H1 (cell line): ENCODE data around the gene SEMA6A. TPM values are rescaled to one million over a fixed set of nuclear protein-coding genes. Genes with fewer than 3 reads are reported as not detected.

Experiments used
- CTCF ChIA-PET: fragments of 300-600 bp; sonication (Branson Sonifier 250); formaldehyde crosslinking; loops from one replicate; lab custom pipeline; 2021; ENCODE audit not compliant: partially characterized antibody; lab: Charles Lee
- POLR2A ChIA-PET: fragments of 300-600 bp; sonication (Branson Sonifier 250); formaldehyde crosslinking; loops from one replicate; lab custom pipeline; 2021; ENCODE audit warnings: inconsistent platforms; ENCODE audit not compliant: partially characterized antibody; lab: Charles Lee
- DNase-seq, 2 experiments: peaks; one replicate each; pipeline versions ENCODE4 v3.0.0 to v3.0.0-alpha.2; 2010 to 2022; ENCODE audit warnings: low spot score in 2 of 2, low read depth in 1 of 2, mixed read lengths in 1 of 2
- FAIRE-seq: peaks from 2 replicates; lab custom pipeline; 2011; peaks lifted over from hg19 to GRCh38; lab: Jason Lieb, UNC
- H2AFZ ChIP-seq: 2 replicates; pipeline ENCODE4 v1.8.1; 2012; ENCODE audit warnings: low read length, inconsistent platforms
- H2AK5ac ChIP-seq: 2 replicates; pipeline ENCODE4 v1.6.1; 2013; ENCODE audit warnings: low read depth, low read length
- H2BK120ac ChIP-seq: replicated peaks from 2 replicates; pipeline ENCODE3; 2013; ENCODE audit warnings: low read depth, low read length, inconsistent platforms
- H2BK12ac ChIP-seq: 2 replicates; pipeline ENCODE4 v1.6.1; 2013; ENCODE audit warnings: low read depth, low read length
- H2BK15ac ChIP-seq: 2 replicates; pipeline ENCODE4 v1.6.1; 2013; ENCODE audit warnings: low read length
- H2BK20ac ChIP-seq: 2 replicates; pipeline ENCODE4 v1.6.1; 2013; ENCODE audit warnings: low read length
- H2BK5ac ChIP-seq: 2 replicates; pipeline ENCODE4 v1.6.1; 2013; ENCODE audit warnings: low read depth, low read length
- H3K14ac ChIP-seq: 2 replicates; pipeline ENCODE4 v1.6.1; 2013; ENCODE audit warnings: inconsistent platforms; ENCODE audit not compliant: insufficient read length
- H3K18ac ChIP-seq: 2 replicates; pipeline ENCODE4 v1.6.1; 2013; ENCODE audit warnings: low read length; ENCODE audit errors: extremely low read depth
- H3K23ac ChIP-seq: 2 replicates; pipeline ENCODE4 v1.6.1; 2013; ENCODE audit warnings: inconsistent platforms; ENCODE audit not compliant: insufficient read length
- H3K23me2 ChIP-seq: 2 replicates; pipeline ENCODE4 v1.6.1; 2013; ENCODE audit warnings: low read depth, low read length
- H3K27ac ChIP-seq: 2 replicates; pipeline ENCODE4 v1.6.1; 2011; ENCODE audit warnings: low read depth, low read length, inconsistent platforms
- H3K27me3 ChIP-seq, 4 experiments: replicated peaks in 1 of 4; 1 replicate in 1 of 4; 2 replicates in 3 of 4; pipeline versions ENCODE4 v1.6.1 to v1.8.1; 2011 to 2013; ENCODE audit warnings: low read length in 3 of 4, mild to moderate bottlenecking in 3 of 4, inconsistent platforms in 2 of 4, mixed read lengths in 2 of 4, moderate library complexity in 1 of 4; ENCODE audit not compliant: control insufficient read depth in 3 of 4, insufficient read depth in 3 of 4; ENCODE audit errors: extremely low read depth in 1 of 4
- H3K36me3 ChIP-seq, 4 experiments: 2 replicates each; pipeline versions ENCODE4 v1.6.1 to v1.8.1; 2011 to 2013; ENCODE audit warnings: mild to moderate bottlenecking in 4 of 4, low read length in 3 of 4, moderate library complexity in 2 of 4, control low read depth in 1 of 4, inconsistent platforms in 1 of 4; ENCODE audit not compliant: insufficient read depth in 4 of 4, control insufficient read depth in 2 of 4
- H3K4ac ChIP-seq: replicated peaks from 2 replicates; pipeline ENCODE3; 2013; ENCODE audit warnings: low read length, low read depth, mixed read lengths, inconsistent platforms; ENCODE audit not compliant: insufficient read length
- H3K4me1 ChIP-seq, 4 experiments: replicated peaks in 1 of 4; 1 replicate in 1 of 4; 2 replicates in 3 of 4; pipeline versions ENCODE4 v1.6.1 to v1.8.1; 2011 to 2013; ENCODE audit warnings: low read length in 3 of 4, inconsistent platforms in 2 of 4, mixed read lengths in 1 of 4; ENCODE audit not compliant: insufficient read depth in 4 of 4, control insufficient read depth in 3 of 4
- H3K4me2 ChIP-seq, 2 experiments: 2 replicates each; pipeline versions ENCODE4 v1.6.1 to v1.8.1; 2011 to 2013; ENCODE audit warnings: low read depth in 2 of 2, low read length in 2 of 2, control low read depth in 1 of 2, inconsistent platforms in 1 of 2, mild to moderate bottlenecking in 1 of 2; ENCODE audit not compliant: insufficient read depth in 1 of 2
- H3K4me3 ChIP-seq, 4 experiments: fragments of 200-600, 300-600 bp in 1 of 4; sonication (generic), shearing (Covaris generic), sonication (Bioruptor Twin) in 1 of 4; 2 replicates each; pipeline versions ENCODE4 v1.5.1 to v1.8.1; 2011 to 2016; ENCODE audit warnings: low read length in 4 of 4, low read depth in 3 of 4, control low read depth in 2 of 4, inconsistent platforms in 2 of 4, mild to moderate bottlenecking in 2 of 4, mixed read lengths in 1 of 4, moderate library complexity in 1 of 4; ENCODE audit not compliant: insufficient read depth in 2 of 4; ENCODE audit errors: extremely low read depth in 1 of 4
- H3K56ac ChIP-seq: replicated peaks from 2 replicates; pipeline ENCODE3; 2013; ENCODE audit warnings: low read depth, mild to moderate bottlenecking, mixed read lengths, low read length, inconsistent platforms; ENCODE audit not compliant: insufficient read length
- H3K79me1 ChIP-seq: 2 replicates; pipeline ENCODE4 v1.6.1; 2013; ENCODE audit warnings: low read depth, low read length, control low read depth
- H3K79me2 ChIP-seq, 2 experiments: 2 replicates each; pipeline versions ENCODE4 v1.6.1 to v1.8.1; 2012 to 2013; ENCODE audit warnings: low read length in 2 of 2, mild to moderate bottlenecking in 2 of 2, inconsistent platforms in 1 of 2; ENCODE audit not compliant: insufficient read depth in 2 of 2, control insufficient read depth in 1 of 2
- H3K9ac ChIP-seq, 4 experiments: replicated peaks in 1 of 4; 1 replicate in 1 of 4; 2 replicates in 3 of 4; pipeline versions ENCODE4 v1.6.1 to v1.8.1; 2011 to 2013; ENCODE audit warnings: low read depth in 3 of 4, low read length in 3 of 4, control low read depth in 2 of 4, mild to moderate bottlenecking in 2 of 4, moderate library complexity in 2 of 4, inconsistent platforms in 1 of 4; ENCODE audit errors: extremely low read depth in 1 of 4
- H3K9me3 ChIP-seq, 2 experiments: 2 replicates each; pipeline versions ENCODE4 v1.6.1 to v1.8.1; 2012 to 2013; ENCODE audit warnings: mild to moderate bottlenecking in 2 of 2, moderate library complexity in 2 of 2, control low read depth in 1 of 2, inconsistent platforms in 1 of 2, low read depth in 1 of 2, low read length in 1 of 2, mixed read lengths in 1 of 2; ENCODE audit not compliant: insufficient read depth in 2 of 2
- H4K20me1 ChIP-seq, 2 experiments: replicated peaks in 1 of 2; 2 replicates each; pipeline versions ENCODE3 to v1.8.1; 2011 to 2013; ENCODE audit warnings: inconsistent platforms in 2 of 2, low read length in 2 of 2, mild to moderate bottlenecking in 1 of 2; ENCODE audit not compliant: insufficient read depth in 2 of 2, control insufficient read depth in 1 of 2
- H4K5ac ChIP-seq: 2 replicates; pipeline ENCODE4 v1.6.1; 2013; ENCODE audit warnings: low read length, low read depth, mixed read lengths, inconsistent platforms; ENCODE audit not compliant: insufficient read length
- H4K8ac ChIP-seq: 2 replicates; pipeline ENCODE4 v1.8.0; 2013; ENCODE audit warnings: mild to moderate bottlenecking, moderate library complexity, low read length, inconsistent platforms; ENCODE audit not compliant: insufficient read depth; ENCODE audit errors: extremely low read depth
- H4K91ac ChIP-seq: replicated peaks from 2 replicates; pipeline ENCODE3; 2013; ENCODE audit warnings: low read length, mixed read lengths, inconsistent platforms; ENCODE audit not compliant: insufficient read length
- BCL11A ChIP-seq, 2 experiments: IDR thresholded peaks; one replicate each; pipeline ENCODE4 v1.6.1; 2011; ENCODE audit warnings: low read depth in 2 of 2, low read length in 2 of 2, mild to moderate bottlenecking in 2 of 2
- GTF2F1 ChIP-seq: IDR thresholded peaks from 2 replicates; pipeline ENCODE4 v1.6.1; 2012; ENCODE audit warnings: low read depth, low read length, improper control_type of control experiment, borderline replicate concordance
- HDAC6 ChIP-seq: IDR thresholded peaks from one replicate; pipeline ENCODE4 v1.7.1; 2012; ENCODE audit warnings: low read depth, mild to moderate bottlenecking, inconsistent platforms, low read length, moderate library complexity
- PHF8 ChIP-seq: fragments of 200-600 bp; sonication (generic); conservative IDR thresholded peaks from 2 replicates; pipeline ENCODE4 v1.7.1; 2012; ENCODE audit warnings: low read depth, mild to moderate bottlenecking, inconsistent platforms, low read length, moderate library complexity
- RBBP5 ChIP-seq: IDR thresholded peaks from 2 replicates; pipeline ENCODE4 v1.7.1; 2012; ENCODE audit warnings: low read depth, mild to moderate bottlenecking, inconsistent platforms, low read length, moderate library complexity, borderline replicate concordance
- RFX5 ChIP-seq: IDR thresholded peaks from 2 replicates; pipeline ENCODE4 v1.6.1; 2011; ENCODE audit warnings: low read depth, low read length, improper control_type of control experiment, borderline replicate concordance
- RXRA ChIP-seq: IDR thresholded peaks from 2 replicates; pipeline ENCODE4 v1.6.1; 2011; ENCODE audit warnings: low read depth, mild to moderate bottlenecking, low read length, moderate library complexity; ENCODE audit not compliant: insufficient read depth
- SIRT6 ChIP-seq: IDR thresholded peaks from one replicate; pipeline ENCODE4 v1.7.1; 2012; ENCODE audit warnings: low read length, inconsistent platforms
- SIX5 ChIP-seq: IDR thresholded peaks from 2 replicates; pipeline ENCODE4 v1.6.1; 2011; ENCODE audit warnings: mild to moderate bottlenecking, low read depth, low read length
- SRF ChIP-seq: IDR thresholded peaks from 2 replicates; pipeline ENCODE4 v1.6.1; 2011; ENCODE audit warnings: mild to moderate bottlenecking, low read depth, low read length, moderate library complexity
- SUZ12 ChIP-seq: fragments of 200-600 bp; sonication (generic); IDR thresholded peaks from 2 replicates; pipeline ENCODE4 v1.6.1; 2012; ENCODE audit warnings: mild to moderate bottlenecking, inconsistent platforms, low read length, moderate library complexity, mixed read lengths
- TAF7 ChIP-seq: optimal IDR thresholded peaks from 2 replicates; pipeline ENCODE3; 2011; ENCODE audit warnings: low read depth, mild to moderate bottlenecking, inconsistent platforms, low read length, moderate library complexity, borderline replicate concordance
- ZNF274 ChIP-seq: IDR thresholded peaks from 2 replicates; pipeline ENCODE4 v1.7.0; 2012; ENCODE audit warnings: low read length, borderline replicate concordance; ENCODE audit errors: extremely low read depth
- WGBS, 2 experiments: shearing (Covaris generic) in 1 of 2; methylation state at CpG; one replicate each; pipeline versions ENCODE4 v1.1.6 to v1.1.7; 2013 to 2015; ENCODE audit warnings: low lambda C conversion rate in 2 of 2, mixed read lengths in 2 of 2, inconsistent platforms in 1 of 2, low coverage in 1 of 2, missing lambda C conversion rate in 1 of 2; ENCODE audit not compliant: insufficient replicate concordance in 2 of 2, insufficient coverage in 1 of 2, insufficient read length in 1 of 2; ENCODE audit errors: extremely low coverage in 1 of 2, missing lambda C conversion rate in 1 of 2; 5-methylcytosine and 5-hydroxymethylcytosine counted together
- polyA plus RNA-seq, 7 experiments: library from polyadenylated mRNA; depleted of rRNA in 3 of 7; stranded (reverse) in 5 of 7; unstranded in 2 of 7; fragments of >200 nt in 5 of 7; fragments of 200-250 nt in 2 of 7; gene quantifications; 1 replicate in 5 of 7; 2 replicates in 1 of 7; 4 replicates in 1 of 7; pipeline versions ENCODE4 v1.2.1 to v1.2.3, GENCODE V29; 2011 to 2013; ENCODE audit warnings: missing spikeins in 2 of 7, mixed read lengths in 2 of 7
- total RNA-seq: library from RNA; stranded (reverse); fragmentation: NEBNext Ultra II Directional; extraction: Animal tissue kit (Norgen Biotek cat#: 25700); gene quantifications from 2 replicates; pipeline ENCODE4 v1.2.1, GENCODE V29; 2021

Gene SEMA6A
- total and polyA plus RNA-seq, 2 of the 8 experiments (the other 6 are each of a cell fraction or from before 2014, with no cell fraction given): 78.3 to 277 TPM

DNA sequence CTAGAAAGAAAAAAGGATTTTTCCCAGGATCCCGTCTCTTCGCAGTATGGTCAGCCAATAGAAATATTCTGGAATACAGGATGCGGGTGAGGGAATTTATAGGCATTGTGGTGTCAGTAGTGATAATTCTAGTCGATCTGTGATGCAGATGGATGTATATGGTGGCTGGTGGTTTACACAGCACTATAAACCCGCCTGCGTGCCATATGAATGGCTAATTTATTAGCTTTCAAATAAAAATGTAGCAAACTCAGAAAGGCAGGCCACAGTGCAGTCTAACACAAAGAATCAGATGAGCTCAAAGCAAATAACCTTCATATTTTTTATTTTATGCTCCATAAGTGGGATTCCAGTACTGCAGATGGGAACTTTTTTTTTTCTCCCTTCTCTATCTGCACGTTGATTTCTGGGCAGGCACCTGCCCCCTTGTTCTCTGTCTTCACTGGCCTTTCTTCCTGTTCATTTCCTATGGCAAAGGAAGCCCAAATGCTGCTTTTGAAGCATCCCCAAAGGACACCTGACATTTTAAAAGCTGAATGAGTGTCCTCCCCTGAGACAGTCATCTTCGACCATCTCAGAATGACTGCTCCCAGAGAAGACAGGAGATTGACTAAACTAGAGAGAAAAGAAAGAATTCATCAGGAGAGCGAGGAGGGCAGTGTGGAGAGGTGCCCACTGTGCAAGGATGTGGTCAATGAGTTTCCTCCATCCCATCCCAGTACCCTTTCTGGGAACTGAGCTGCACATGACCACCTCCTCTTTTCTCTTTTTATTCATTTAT, 52.1 kb downstream of the SEMA6A start:
- peaks cover 44 to 50% of the 10 kb centered on the region in 2 experiments for H4K20me1 ChIP-seq

More for the DNA sequence above, 52.1 kb downstream of the SEMA6A start:
- H3K4ac ChIP-seq: no peak overlapping the region
- no peak overlapping the region for H3K18ac ChIP-seq
- H3K56ac ChIP-seq: no peak overlapping the region
- 92% methylated on average over 9 of the region's 9 CpGs; no CpG with 5 or more reads in 1 of the 2 experiments for WGBS, 2 experiments
- no peak overlapping the region for H2BK120ac ChIP-seq
- no peak overlapping the region for H3K4me3 ChIP-seq
- H3K23me2 ChIP-seq: no peaks in the 10 kb centered on the region
- no peak overlapping the region for H2BK5ac ChIP-seq
- no peak overlapping the region for H3K23ac ChIP-seq
- H3K79me2 ChIP-seq: peaks cover 83 to 100% of the 10 kb centered on the region in 2 experiments
- H3K14ac ChIP-seq: no peak overlapping the region
- H3K9ac ChIP-seq: no peak overlapping the region
- H4K8ac ChIP-seq: no peak overlapping the region
- H3K4me1 ChIP-seq: peaks cover 1 to 16% (median 10%) of the 10 kb centered on the region in 4 experiments
- FAIRE-seq (no peak), DNase-seq (no peak)
- no peak overlapping the region for H2AFZ ChIP-seq
- no peak overlapping the region for H2BK15ac ChIP-seq
- no peak overlapping the region for H3K4me2 ChIP-seq
- no peak overlapping the region for H3K27ac ChIP-seq
- H3K9me3 ChIP-seq: no peaks in the 10 kb centered on the region
- no peaks in the 10 kb centered on the region for H3K27me3 ChIP-seq
- no peak overlapping the region for H2BK20ac ChIP-seq
- H3K36me3 ChIP-seq: no peaks in the 10 kb centered on the region
- H4K91ac ChIP-seq: no peak overlapping the region
- no peak overlapping the region for H2BK12ac ChIP-seq
- POLR2A ChIA-PET: interaction anchor here (1.9 kb wide), 1 partner anchor 12 kb away, joined by 4 read pairs; no protein-coding TSS in a partner anchor
- no peak for TF ChIP-seq SIRT6
- no peak for TF ChIP-seq RBBP5
- no peak for TF ChIP-seq GTF2F1
- TF ChIP-seq BCL11A (IDR thresholded peaks at IDR 0.05; ENCODE audit: low read depth in 2 of 2, low read length in 2 of 2): no peak
- no peak for TF ChIP-seq RXRA
- no peak for TF ChIP-seq ZNF274
- no peak for TF ChIP-seq PHF8
- no peak for TF ChIP-seq HDAC6
- no peak for TF ChIP-seq SRF
- no peak for TF ChIP-seq SIX5
- no peak for TF ChIP-seq SUZ12
- no peak for TF ChIP-seq TAF7
- no peak for TF ChIP-seq RFX5
- CTCF ChIA-PET: no interaction called here
- no peak overlapping the region for H4K5ac ChIP-seq
- no peak overlapping the region for H2AK5ac ChIP-seq
- H3K79me1 ChIP-seq: peaks cover 14% of the 10 kb centered on the region
